OCI-LY1 (cell line): ENCODE measurements around the gene LMBR1.

Experiments used
- H2AFZ ChIP-seq: fragments of 200-600 bp; sonication (generic), shearing (Covaris generic); 2 replicates; pipeline ENCODE4 v1.6.0; 2014; ENCODE audit warnings: antibody characterized with exemption, mild to moderate bottlenecking, low read length
- H3F3A ChIP-seq: fragments of 200-600 bp; sonication (generic), shearing (Covaris generic); 2 replicates; pipeline ENCODE4 v1.6.0; 2014; ENCODE audit warnings: mild to moderate bottlenecking, antibody characterized with exemption, low read length, moderate library complexity; ENCODE audit not compliant: insufficient read depth
- H3K27ac ChIP-seq: fragments of 200-600 bp; sonication (generic); 2 replicates; pipeline ENCODE4 v1.5.1; 2014; ENCODE audit warnings: low read length, mixed run types, mild to moderate bottlenecking, low read depth; ENCODE audit not compliant: poor library complexity, severe bottlenecking
- H3K27me3 ChIP-seq: fragments of 200-600 bp; sonication (generic); 2 replicates; pipeline ENCODE4 v1.6.0; 2014; ENCODE audit warnings: antibody characterized with exemption, mild to moderate bottlenecking, low read length, moderate library complexity; ENCODE audit not compliant: insufficient read depth
- H3K36me3 ChIP-seq: fragments of 200-600 bp; sonication (generic); 2 replicates; pipeline ENCODE4 v1.6.1; 2014; ENCODE audit warnings: mild to moderate bottlenecking, antibody characterized with exemption, low read length, moderate library complexity, mixed read lengths; ENCODE audit not compliant: insufficient read depth
- H3K4me1 ChIP-seq: fragments of 200-600 bp; sonication (generic); 2 replicates; pipeline ENCODE4 v1.5.1; 2014; ENCODE audit warnings: mild to moderate bottlenecking, low read length, moderate library complexity; ENCODE audit not compliant: insufficient read depth, severe bottlenecking
- H3K4me2 ChIP-seq: fragments of 200-600 bp; sonication (generic), shearing (Covaris generic); 2 replicates; pipeline ENCODE4 v1.6.1; 2014; ENCODE audit warnings: low read length
- H3K4me3 ChIP-seq: fragments of 200-600 bp; sonication (generic); 2 replicates; pipeline ENCODE4 v1.5.1; 2014; ENCODE audit warnings: low read length, low read depth, mild to moderate bottlenecking, mixed read lengths; ENCODE audit not compliant: poor library complexity, severe bottlenecking
- H3K79me2 ChIP-seq: fragments of 200-600 bp; shearing (Covaris generic); 2 replicates; pipeline ENCODE4 v1.6.1; 2016; ENCODE audit warnings: mixed run types, low read length, mixed read lengths; ENCODE audit not compliant: insufficient read depth
- H3K9ac ChIP-seq: fragments of 200-600 bp; sonication (generic), shearing (Covaris generic); 2 replicates; pipeline ENCODE4 v1.6.1; 2014; ENCODE audit warnings: mild to moderate bottlenecking, low read length, mixed read lengths
- H3K9me2 ChIP-seq: fragments of 200-600 bp; sonication (generic), shearing (Covaris generic); 2 replicates; pipeline ENCODE4 v1.6.1; 2014; ENCODE audit warnings: low read depth, mild to moderate bottlenecking, low read length, mixed read lengths
- H3K9me3 ChIP-seq: fragments of 200-600 bp; shearing (Covaris generic); 2 replicates; pipeline ENCODE4 v1.6.1; 2014; ENCODE audit warnings: low read length, mixed read lengths
- H4K20me1 ChIP-seq: fragments of 200-600 bp; sonication (generic), shearing (Covaris generic); 2 replicates; pipeline ENCODE4 v1.6.0; 2016; ENCODE audit warnings: mild to moderate bottlenecking, low read length; ENCODE audit not compliant: insufficient read depth
- CTCF ChIP-seq: fragments of 200-600 bp; sonication (generic), shearing (Covaris generic); IDR thresholded peaks from 2 replicates; pipeline ENCODE4 v1.5.1; 2017; ENCODE audit warnings: mild to moderate bottlenecking, antibody characterized with exemption, low read length, moderate library complexity, mixed read lengths
- EZH2 ChIP-seq: fragments of 200-600 bp; sonication (generic), shearing (Covaris generic); IDR thresholded peaks from 2 replicates; pipeline ENCODE4 v1.8.0; 2017; ENCODE audit warnings: borderline replicate concordance, mixed run types, mild to moderate bottlenecking, antibody characterized with exemption, low read length, moderate library complexity, mixed read lengths

Gene LMBR1

DNA sequence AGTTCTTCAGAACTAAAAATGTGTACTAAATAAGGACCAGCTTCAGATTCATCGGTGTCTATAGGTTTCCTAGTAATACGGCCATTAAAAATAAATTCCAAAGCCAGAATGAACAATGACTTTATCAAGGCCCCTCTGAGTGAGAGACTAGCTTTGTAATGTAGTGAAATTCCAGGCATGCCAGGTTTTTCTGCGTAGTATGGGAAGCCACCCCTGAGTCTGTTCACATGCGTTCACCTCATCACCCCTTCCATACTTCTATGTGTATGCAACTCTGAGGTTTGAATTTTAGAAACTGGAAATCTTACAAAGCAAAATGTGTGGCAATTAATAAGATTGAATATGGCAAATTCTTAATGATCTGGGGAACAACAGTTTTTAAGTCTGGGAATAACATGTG is 227.9 kb downstream of the LMBR1 start:
- Histone ChIP-seq H3K4me3 (no peak overlapping the region), H3K9me2 (no peaks in the 10 kb centered on the region), H3K4me2 (no peak overlapping the region), H3F3A (no peaks in the 10 kb centered on the region), H3K36me3 (no peaks in the 10 kb centered on the region), H3K79me2 (no peaks in the 10 kb centered on the region), H3K27me3 (no peaks in the 10 kb centered on the region), H4K20me1 (no peaks in the 10 kb centered on the region), H3K27ac (no peak overlapping the region), H2AFZ (no peak overlapping the region), H3K9me3 (no peaks in the 10 kb centered on the region), H3K4me1 (no peaks in the 10 kb centered on the region), H3K9ac (no peak overlapping the region)
- TF ChIP-seq EZH2 (no peak), CTCF (no peak)

GRCh38 chr7:156662277-156662676 is 230.7 kb downstream of the LMBR1 start:
- Histone ChIP-seq H3K9me3 (no peaks in the 10 kb centered on the region), H3K9me2 (no peaks in the 10 kb centered on the region), H4K20me1 (no peaks in the 10 kb centered on the region), H3K9ac (no peak overlapping the region), H3K36me3 (no peaks in the 10 kb centered on the region), H3K79me2 (no peaks in the 10 kb centered on the region), H3F3A (no peaks in the 10 kb centered on the region), H3K27ac (no peak overlapping the region), H2AFZ (no peak overlapping the region), H3K4me2 (no peak overlapping the region), H3K27me3 (no peaks in the 10 kb centered on the region), H3K4me3 (no peak overlapping the region), H3K4me1 (no peaks in the 10 kb centered on the region)
- TF ChIP-seq EZH2 (no peak), CTCF (no peak)

- Histone ChIP-seq H3F3A (no peaks in the 10 kb centered on the region), H2AFZ (no peak overlapping the region), H3K4me2 (no peak overlapping the region), H3K9me3 (no peaks in the 10 kb centered on the region), H3K9me2 (no peaks in the 10 kb centered on the region), H3K27ac (no peak overlapping the region), H4K20me1 (no peaks in the 10 kb centered on the region), H3K79me2 (no peaks in the 10 kb centered on the region), H3K4me3 (no peak overlapping the region), H3K36me3 (no peaks in the 10 kb centered on the region), H3K9ac (no peak overlapping the region), H3K4me1 (no peaks in the 10 kb centered on the region), H3K27me3 (no peaks in the 10 kb centered on the region)
- TF ChIP-seq EZH2 = no peak
- TF ChIP-seq CTCF = no peak
These were observed 231.3 kb downstream of the LMBR1 start for GRCh38 chr7:156661637-156662036.
